Spinal cord (tissue), 10 donors: ENCODE results near the gene JAML. TPM values are rescaled to one million over a fixed set of nuclear protein-coding genes. Genes with fewer than 3 reads are reported as not detected.

Experiments
- DNase-seq, 6 donors: peaks; one replicate each; pipeline versions ENCODE4 v3.0.0 to v3.0.0-alpha.2; 2013 to 2015; ENCODE audit warnings: low spot score in 6 of 6, low read depth in 4 of 6
- H3K27ac ChIP-seq: one replicate; pipeline ENCODE4 v1.5.1; 2013; ENCODE audit warnings: low read depth, low read length, control low read depth
- H3K27me3 ChIP-seq: one replicate; pipeline ENCODE4 v1.6.1; 2013; ENCODE audit warnings: low read length; ENCODE audit not compliant: control insufficient read depth, insufficient read depth
- H3K36me3 ChIP-seq: one replicate; pipeline ENCODE4 v1.6.1; 2013; ENCODE audit warnings: low read length; ENCODE audit not compliant: control insufficient read depth, insufficient read depth
- H3K4me1 ChIP-seq: one replicate; pipeline ENCODE4 v1.6.1; 2013; ENCODE audit warnings: low read length; ENCODE audit not compliant: control insufficient read depth, insufficient read depth
- H3K4me3 ChIP-seq: one replicate; pipeline ENCODE4 v1.5.1; 2013; ENCODE audit warnings: low read depth, low read length, control low read depth
- H3K9me3 ChIP-seq: one replicate; pipeline ENCODE4 v1.6.1; 2013; ENCODE audit warnings: low read length; ENCODE audit not compliant: control insufficient read depth, insufficient read depth
- WGBS: methylation state at CpG from one replicate; pipeline ENCODE4 v1.1.5; 2013; ENCODE audit warnings: missing lambda C conversion rate; ENCODE audit not compliant: insufficient coverage; 5-methylcytosine and 5-hydroxymethylcytosine counted together
- polyA plus RNA-seq, 2 donors: library from polyadenylated mRNA; unstranded; fragments of 120-200 nt; gene quantifications; one replicate each; pipeline ENCODE4 v1.2.1, GENCODE V29; 2013; ENCODE audit not compliant: insufficient read length in 2 of 2
- total RNA-seq, 2 donors: library from RNA; depleted of rRNA in 1 of 2; stranded (reverse); fragments of 120-200 nt in 1 of 2; fragments of >200 nt in 1 of 2; gene quantifications; one replicate each; pipeline versions ENCODE4 v1.2.3 to v1.2.4, GENCODE V29; 2013 to 2014
- donor health status: healthy.

Gene JAML
- total and polyA plus RNA-seq, 4 donors = 0.52 to 9.2 (median 5.2) TPM

- Histone ChIP-seq H3K4me1 (peaks cover 60% of the 10 kb centered on the region), H3K36me3 (no peaks in the 10 kb centered on the region), H3K27me3 (peaks cover 67% of the 10 kb centered on the region)
Observed at GRCh38 chr11:118153516-118153915, 71.3 kb downstream of the JAML start.

GRCh38 chr11:118152552-118153471, 72.0 kb downstream of the JAML start, which contains the start of gene SCN4B:
SCN4B (minus strand) TSS chr11:118152823; CDS start chr11:118152673, 150 bp downstream.
- under 1% methylated on average over 87 of the region's 88 CpGs for WGBS
- peaks cover 60% of the 10 kb centered on the region for H3K27me3 ChIP-seq
- peaks cover 66% of the 10 kb centered on the region for H3K4me1 ChIP-seq
- peak within 1 kb of the TSS; percentile 51 for H3K4me3 ChIP-seq
- peak in 4 of 6 donors; percentile 41 to 93 (median 76) for DNase-seq
- no peak within 1 kb of the TSS for H3K27ac ChIP-seq
- H3K9me3 ChIP-seq = no peaks in the 10 kb centered on the region
- H3K36me3 ChIP-seq = no peaks in the 10 kb centered on the region

More at GRCh38 chr11:118153516-118153915, 71.3 kb downstream of the JAML start:
- H3K9me3 ChIP-seq = no peaks in the 10 kb centered on the region
- 3% methylated on average over 5 of the region's 16 CpGs for WGBS
- peak overlapping the region; percentile 51 for H3K4me3 ChIP-seq
- peak in 1 of 6 donors; percentile 3 for DNase-seq
- no peak overlapping the region for H3K27ac ChIP-seq

GRCh38 chr11:118152020-118152551, 72.7 kb downstream of the JAML start:
- Histone ChIP-seq H3K27me3 (peaks cover 52% of the 10 kb centered on the region), H3K4me3 (peak overlapping the region; percentile 51), H3K36me3 (no peaks in the 10 kb centered on the region), H3K27ac (no peak overlapping the region), H3K4me1 (peaks cover 60% of the 10 kb centered on the region), H3K9me3 (no peaks in the 10 kb centered on the region)
- WGBS = 5% methylated on average over 7 of the region's 16 CpGs
- no peak for DNase-seq

GRCh38 chr11:118151431-118151830, 73.4 kb downstream of the JAML start:
- 60% methylated on average over 3 of the region's 5 CpGs for WGBS
- H3K4me3 ChIP-seq = no peak overlapping the region

GRCh38 chr11:118149493-118149892, 75.3 kb downstream of the JAML start:
- no peaks in the 10 kb centered on the region for H3K36me3 ChIP-seq
- H3K4me1 ChIP-seq = peaks cover 59% of the 10 kb centered on the region
- H3K9me3 ChIP-seq = no peaks in the 10 kb centered on the region
- H3K27me3 ChIP-seq = peaks cover 27% of the 10 kb centered on the region
- 50% methylated on average over 1 of the region's 1 CpG for WGBS
- H3K27ac ChIP-seq = no peak overlapping the region
- no peak overlapping the region for H3K4me3 ChIP-seq
- DNase-seq = no peak

More at GRCh38 chr11:118151431-118151830, 73.4 kb downstream of the JAML start:
- Histone ChIP-seq H3K27me3 (peaks cover 46% of the 10 kb centered on the region), H3K9me3 (no peaks in the 10 kb centered on the region), H3K36me3 (no peaks in the 10 kb centered on the region), H3K4me1 (peaks cover 53% of the 10 kb centered on the region), H3K27ac (no peak overlapping the region)
- DNase-seq = no peak

GRCh38 chr11:118148856-118149255, 76.0 kb downstream of the JAML start:
- no CpG with 5 or more reads among the region's 2 CpGs for WGBS
- Histone ChIP-seq H3K27me3 (peaks cover 21% of the 10 kb centered on the region), H3K4me3 (no peak overlapping the region)

GRCh38 chr11:118148240-118148639, 76.6 kb downstream of the JAML start:
- peaks cover 17% of the 10 kb centered on the region for H3K27me3 ChIP-seq
- no peak for DNase-seq
- H3K27ac ChIP-seq = no peak overlapping the region
- 62% methylated on average over 6 of the region's 8 CpGs for WGBS
- peaks cover 52% of the 10 kb centered on the region for H3K4me1 ChIP-seq
- H3K4me3 ChIP-seq = no peak overlapping the region
- no peaks in the 10 kb centered on the region for H3K36me3 ChIP-seq
- H3K9me3 ChIP-seq = no peaks in the 10 kb centered on the region

More at GRCh38 chr11:118148856-118149255, 76.0 kb downstream of the JAML start:
- H3K4me1 ChIP-seq = peaks cover 58% of the 10 kb centered on the region
- no peak overlapping the region for H3K27ac ChIP-seq
- DNase-seq = peak in 3 of 6 donors; percentile 40 to 65 (median 59)
- no peaks in the 10 kb centered on the region for H3K36me3 ChIP-seq
- H3K9me3 ChIP-seq = no peaks in the 10 kb centered on the region

GRCh38 chr11:118147502-118147901, 77.3 kb downstream of the JAML start:
- WGBS = no CpG with 5 or more reads among the region's 3 CpGs
- H3K27me3 ChIP-seq = peaks cover 18% of the 10 kb centered on the region
- H3K4me1 ChIP-seq = peaks cover 48% of the 10 kb centered on the region
- no peak for DNase-seq
- no peak overlapping the region for H3K4me3 ChIP-seq
- no peaks in the 10 kb centered on the region for H3K36me3 ChIP-seq
- no peaks in the 10 kb centered on the region for H3K9me3 ChIP-seq
- H3K27ac ChIP-seq = no peak overlapping the region

- WGBS = 84% methylated on average over 3 of the region's 6 CpGs
- peaks cover 40% of the 10 kb centered on the region for H3K4me1 ChIP-seq
- no peaks in the 10 kb centered on the region for H3K36me3 ChIP-seq
- H3K27ac ChIP-seq = no peak overlapping the region
- DNase-seq = no peak
- H3K27me3 ChIP-seq = peaks cover 15% of the 10 kb centered on the region
- H3K9me3 ChIP-seq = no peaks in the 10 kb centered on the region
- H3K4me3 ChIP-seq = no peak overlapping the region
Observed at GRCh38 chr11:118146554-118146953, 78.3 kb downstream of the JAML start.
